Raji (cell line): ENCODE measurements around the gene NDOR1.

ENCODE experiments used
- POLR2A ChIP-seq: IDR thresholded peaks from 2 replicates; pipeline ENCODE4 v1.6.1; 2011; ENCODE audit warnings: low read depth, low read length, control low read depth; ENCODE audit not compliant: insufficient read depth

The NDOR1 gene

DNA sequence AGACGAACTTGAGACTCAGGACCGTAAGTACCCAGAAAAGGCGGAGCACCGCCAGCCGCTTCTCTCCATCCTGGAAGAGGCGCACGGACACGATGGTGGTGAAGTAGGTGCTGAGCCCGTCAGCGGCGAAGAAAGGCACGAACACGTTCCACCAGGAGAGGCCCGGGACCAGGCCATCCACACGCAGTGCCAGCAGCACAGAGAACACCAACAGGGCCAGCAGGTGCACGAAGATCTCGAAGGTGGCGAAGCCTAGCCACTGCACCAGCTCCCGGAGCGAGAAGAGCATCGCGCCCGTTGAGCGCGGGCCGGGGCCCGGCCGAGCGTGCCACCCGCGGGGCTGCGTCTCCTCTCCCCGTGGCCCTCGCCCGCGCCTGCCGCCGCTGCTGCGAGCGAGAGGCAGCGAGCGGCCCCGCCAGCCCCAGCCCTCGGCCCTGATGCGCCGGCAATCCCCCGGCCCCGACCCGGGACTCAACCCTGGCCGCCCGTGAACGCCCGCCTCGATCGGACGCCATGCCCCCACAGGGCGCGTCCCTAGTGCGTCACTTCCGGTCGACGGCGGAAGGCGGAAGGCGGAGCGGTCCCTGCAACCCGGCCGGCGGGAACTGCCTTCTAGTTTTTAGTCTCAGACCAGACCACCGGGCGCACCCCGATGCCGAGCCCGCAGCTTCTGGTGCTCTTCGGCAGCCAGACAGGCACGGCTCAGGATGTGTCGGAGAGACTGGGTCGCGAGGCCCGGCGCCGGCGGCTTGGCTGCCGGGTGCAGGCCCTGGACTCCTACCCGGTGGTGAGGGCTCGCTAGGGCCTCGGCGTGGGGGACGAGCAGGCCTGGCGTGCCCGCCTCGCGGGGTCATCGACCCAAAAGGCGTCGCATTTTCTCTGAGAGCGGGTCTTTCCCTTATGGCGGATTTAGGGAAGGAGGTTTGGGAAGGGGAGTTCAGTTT is at the start of gene NDOR1, which contains the start of gene TMEM203:
Gene NDOR1, plus strand, starts transcription at position 575 of the 944 bp plus-strand sequence. Its CDS starts 78 bp downstream, at position 653.
Gene TMEM203, minus strand, starts transcription at position 523 of the 944 bp plus-strand sequence. Its CDS starts 234 bp downstream, at position 289.
- TF ChIP-seq POLR2A, result peak; percentile 86

DNA sequence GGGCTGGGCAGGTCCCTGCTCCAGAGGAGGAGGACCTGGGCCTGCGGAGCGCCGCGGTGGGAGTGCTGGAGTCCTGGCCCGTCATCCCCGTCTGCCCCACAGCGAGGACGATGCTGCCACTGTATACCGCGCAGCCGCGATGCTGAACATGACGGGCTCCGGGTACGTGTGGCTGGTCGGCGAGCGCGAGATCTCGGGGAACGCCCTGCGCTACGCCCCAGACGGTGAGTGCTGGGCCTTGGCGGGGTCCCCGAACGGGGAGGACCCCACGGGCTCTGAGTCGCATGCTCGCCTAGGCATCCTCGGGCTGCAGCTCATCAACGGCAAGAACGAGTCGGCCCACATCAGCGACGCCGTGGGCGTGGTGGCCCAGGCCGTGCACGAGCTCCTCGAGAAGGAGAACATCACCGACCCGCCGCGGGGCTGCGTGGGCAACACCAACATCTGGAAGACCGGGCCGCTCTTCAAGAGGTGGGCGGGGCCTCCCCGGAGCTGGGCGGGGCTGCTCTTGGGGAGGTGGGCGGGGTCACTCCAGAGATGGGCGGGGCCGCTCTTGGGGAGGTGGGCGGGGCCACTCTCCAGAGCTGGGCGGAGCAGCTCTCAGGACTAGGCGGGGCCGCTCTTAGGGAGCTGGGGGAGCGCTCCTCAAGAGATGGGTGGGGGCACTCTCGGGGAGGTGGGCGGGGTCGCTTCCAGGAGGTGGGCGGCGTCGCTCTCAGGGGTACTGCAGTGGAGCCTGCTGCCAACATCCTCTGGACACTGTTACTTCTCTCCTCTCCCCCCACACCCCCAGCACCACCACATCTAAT is 48.7 kb upstream of the NDOR1 start:
- TF ChIP-seq POLR2A, result no peak

DNA sequence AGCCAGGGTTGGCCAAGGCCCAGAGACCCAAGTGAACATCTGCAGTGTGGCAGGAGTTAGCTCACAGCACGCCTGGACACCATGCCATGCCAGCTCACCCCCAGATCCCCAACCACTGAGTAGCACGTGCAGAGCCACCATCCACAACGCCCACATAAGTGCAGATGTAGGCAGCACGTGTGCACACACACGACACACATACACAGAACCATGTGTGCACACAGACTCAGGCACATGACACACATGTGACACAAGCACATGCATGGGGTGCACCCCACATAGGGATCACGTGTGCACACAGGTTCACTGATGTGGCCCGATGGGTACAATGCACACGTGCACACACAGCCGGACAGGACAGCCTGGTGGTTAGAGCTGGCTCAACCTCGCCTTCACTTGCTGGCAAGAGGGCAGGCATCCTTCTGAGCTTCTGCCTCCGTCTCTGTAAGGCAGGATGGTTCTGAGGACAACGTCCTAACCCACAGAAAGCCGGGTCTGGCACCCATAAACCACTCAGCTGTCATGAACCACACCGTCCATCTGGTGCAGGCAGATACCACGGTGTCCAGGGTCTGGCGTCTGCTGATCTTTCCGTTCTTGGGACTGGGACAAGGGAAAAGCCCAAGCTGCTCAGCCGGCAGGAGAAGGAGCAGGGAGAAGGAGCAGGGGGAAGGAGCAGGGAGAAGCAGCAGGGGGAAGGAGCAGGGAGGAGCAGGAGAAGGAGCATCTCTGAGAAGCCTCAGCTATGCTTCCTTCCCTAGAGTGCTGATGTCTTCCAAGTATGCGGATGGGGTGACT is 47.7 kb upstream of the NDOR1 start:
- TF ChIP-seq POLR2A, result no peak

- TF ChIP-seq POLR2A, result no peak
These were observed 46.9 kb upstream of the NDOR1 start for GRCh38 chr9:137158625-137159024.

GRCh38 chr9:137159105-137160053 is 46.1 kb upstream of the NDOR1 start:
- no peak for TF ChIP-seq POLR2A

DNA sequence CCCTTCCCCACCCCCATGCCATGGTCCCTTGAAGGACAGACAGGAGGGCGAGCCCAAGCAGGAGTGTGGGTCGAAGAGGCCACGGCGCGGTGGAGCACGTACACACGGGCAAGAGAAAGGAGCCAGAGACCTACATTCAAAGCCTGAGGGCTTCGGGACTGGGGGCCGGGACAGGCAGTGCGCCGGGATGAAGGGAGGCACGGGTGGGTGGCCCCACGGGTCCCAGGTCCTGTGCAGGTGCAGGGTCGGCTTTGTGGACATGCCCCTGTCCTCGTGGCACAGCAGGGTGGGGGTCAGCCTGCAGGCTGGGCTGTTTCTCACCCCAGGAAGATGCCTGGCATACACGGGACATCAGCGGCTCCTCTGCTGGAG is 45.5 kb upstream of the NDOR1 start:
- TF ChIP-seq POLR2A, result no peak

GRCh38 chr9:137160716-137161557 is 44.6 kb upstream of the NDOR1 start:
- no peak for TF ChIP-seq POLR2A

- no peak for TF ChIP-seq POLR2A
These were observed 43.7 kb upstream of the NDOR1 start for GRCh38 chr9:137161558-137162486.

- no peak for TF ChIP-seq POLR2A
These were observed 42.8 kb upstream of the NDOR1 start for GRCh38 chr9:137162505-137163364.

GRCh38 chr9:137163365-137163715 is 42.2 kb upstream of the NDOR1 start:
- TF ChIP-seq POLR2A, result no peak

GRCh38 chr9:137163805-137164204 is 41.7 kb upstream of the NDOR1 start:
- no peak for TF ChIP-seq POLR2A
